ENCODE results near the gene SLC19A2. TPM values are rescaled to one million over a fixed set of nuclear protein-coding genes. Genes with fewer than 3 reads are reported as not detected.

The SLC19A2 gene
- total RNA-seq, 1 experiment from 2014 or later: 4.9 TPM

DNA sequence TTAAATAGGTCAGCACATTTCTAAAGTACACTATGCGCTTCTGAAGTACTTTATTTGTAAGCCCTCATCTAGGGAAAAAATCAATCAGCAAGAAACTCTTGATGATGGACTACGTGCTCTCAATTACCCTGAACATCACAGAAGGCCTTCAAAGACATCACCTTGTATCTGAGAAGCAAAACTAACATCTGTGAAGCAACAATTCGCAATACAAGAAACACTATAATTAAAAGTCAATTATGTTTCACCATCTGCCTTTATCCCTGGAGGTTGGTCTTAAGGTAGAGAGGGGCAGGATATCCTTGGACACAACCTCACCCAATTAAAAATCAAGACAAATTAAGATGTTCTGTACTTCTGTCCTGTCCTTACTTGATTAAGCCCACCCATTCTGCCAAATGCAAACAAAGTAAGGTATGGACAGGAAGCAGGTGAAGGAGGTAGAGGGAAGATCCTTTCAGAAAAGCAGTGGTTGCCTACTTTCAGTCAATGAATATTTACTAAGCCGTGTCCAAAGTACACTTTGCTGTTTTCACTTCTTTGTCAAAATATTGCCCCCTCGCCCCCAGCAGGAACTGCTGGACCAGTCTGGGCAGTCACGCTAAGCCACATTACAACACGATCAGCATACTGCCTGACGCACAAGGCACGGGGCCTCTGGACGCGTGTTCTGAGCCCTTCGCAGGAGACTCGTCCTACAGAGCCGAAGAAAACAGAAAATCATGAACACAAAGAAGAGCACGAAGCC lies 887 bp downstream of the SLC19A2 start:
- POLR2A ChIA-PET (ENCODE audit: unreplicated experiment): interaction anchor here (0.6 to 1.3 kb wide), 2 partner anchors 21 to 44 kb away, joined by 4 to 5 read pairs; no protein-coding TSS in a partner anchor
- H3K27me3 ChIP-seq (ENCODE audit: insufficient read depth, low read depth): no peaks in the 10 kb centered on the region
- BruUV-seq (replicated peaks): TSS peak; percentile 47
- CTCF ChIA-PET: no interaction called here
- peak overlapping the region; percentile 89 for H3K27ac ChIP-seq
- H3F3A ChIP-seq (ENCODE audit: insufficient read depth, low read depth): peaks cover 12% of the 10 kb centered on the region
- H3K79me2 ChIP-seq (ENCODE audit: low read depth): peaks cover 52% of the 10 kb centered on the region
- TF ChIP-seq, protein P1, sequence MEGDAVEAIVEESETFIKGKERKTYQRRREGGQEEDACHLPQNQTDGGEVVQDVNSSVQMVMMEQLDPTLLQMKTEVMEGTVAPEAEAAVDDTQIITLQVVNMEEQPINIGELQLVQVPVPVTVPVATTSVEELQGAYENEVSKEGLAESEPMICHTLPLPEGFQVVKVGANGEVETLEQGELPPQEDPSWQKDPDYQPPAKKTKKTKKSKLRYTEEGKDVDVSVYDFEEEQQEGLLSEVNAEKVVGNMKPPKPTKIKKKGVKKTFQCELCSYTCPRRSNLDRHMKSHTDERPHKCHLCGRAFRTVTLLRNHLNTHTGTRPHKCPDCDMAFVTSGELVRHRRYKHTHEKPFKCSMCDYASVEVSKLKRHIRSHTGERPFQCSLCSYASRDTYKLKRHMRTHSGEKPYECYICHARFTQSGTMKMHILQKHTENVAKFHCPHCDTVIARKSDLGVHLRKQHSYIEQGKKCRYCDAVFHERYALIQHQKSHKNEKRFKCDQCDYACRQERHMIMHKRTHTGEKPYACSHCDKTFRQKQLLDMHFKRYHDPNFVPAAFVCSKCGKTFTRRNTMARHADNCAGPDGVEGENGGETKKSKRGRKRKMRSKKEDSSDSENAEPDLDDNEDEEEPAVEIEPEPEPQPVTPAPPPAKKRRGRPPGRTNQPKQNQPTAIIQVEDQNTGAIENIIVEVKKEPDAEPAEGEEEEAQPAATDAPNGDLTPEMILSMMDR (conservative IDR thresholded peaks at IDR 0.05): no peak
- TF ChIP-seq EZH2 (IDR thresholded peaks at IDR 0.05; ENCODE audit: low read depth): no peak
- peak overlapping the region; percentile 85 for H3K4me3 ChIP-seq
- intact Hi-C loops (cut with micrococcal nuclease; ENCODE audit: unreplicated experiment): loop anchor here (5.0 to 10.0 kb wide), 2 partner anchors 118 to 310 kb away; partner anchors contain the start of genes BLZF1, METTL18 and NME7
- H3K4me1 ChIP-seq (replicated peaks; ENCODE audit: insufficient read depth): peaks cover 41% of the 10 kb centered on the region
- no peaks in the 10 kb centered on the region; the same call in 1 of the 2 replicates for H3K36me3 ChIP-seq (ENCODE audit: low read depth)
- H2AFZ ChIP-seq: peak overlapping the region; percentile 87
- no peaks in the 10 kb centered on the region for H4K20me1 ChIP-seq (ENCODE audit: insufficient read depth)
- no peaks in the 10 kb centered on the region for H3K9me3 ChIP-seq (ENCODE audit: insufficient read depth, low read depth)
- H3K9me2 ChIP-seq (ENCODE audit: insufficient read depth): peaks cover 5% of the 10 kb centered on the region; the same call in 1 of the 2 replicates
- peak in 1 of 2 experiments; percentile 53 for DNase-seq
- peak overlapping the region; percentile 90 for H3K4me2 ChIP-seq

GRCh38 chr1:169484101-169484500 lies 1.6 kb downstream of the SLC19A2 start:
- ChIA-PET CTCF (interaction anchor here (0.7 kb wide), 1 partner anchor 507 kb away, joined by 3 read pairs; no protein-coding TSS in a partner anchor), POLR2A (ENCODE audit: unreplicated experiment) (no interaction called here)
- H3K4me2 ChIP-seq: peak overlapping the region; percentile 90
- no peaks in the 10 kb centered on the region for H3K27me3 ChIP-seq (ENCODE audit: insufficient read depth, low read depth)
- intact Hi-C loops (cut with micrococcal nuclease; ENCODE audit: unreplicated experiment): loop anchor here (10.0 kb wide), 1 partner anchor 311 kb away; the partner anchor contains the start of gene METTL18
- DNase-seq: no peak
- H3K4me1 ChIP-seq (replicated peaks; ENCODE audit: insufficient read depth): peaks cover 49% of the 10 kb centered on the region
- peaks cover 60% of the 10 kb centered on the region for H3K79me2 ChIP-seq (ENCODE audit: low read depth)
- no peak overlapping the region for H2AFZ ChIP-seq
- no peak for TF ChIP-seq EZH2 (IDR thresholded peaks at IDR 0.05; ENCODE audit: low read depth)
- TF ChIP-seq, protein P1 (conservative IDR thresholded peaks at IDR 0.05): no peak
- peaks cover 1% of the 10 kb centered on the region; the same call in 1 of the 2 replicates for H3K9me2 ChIP-seq (ENCODE audit: insufficient read depth)
- H3K9me3 ChIP-seq (ENCODE audit: insufficient read depth, low read depth): no peaks in the 10 kb centered on the region
- H4K20me1 ChIP-seq (ENCODE audit: insufficient read depth): no peaks in the 10 kb centered on the region
- H3K36me3 ChIP-seq (ENCODE audit: low read depth): no peaks in the 10 kb centered on the region; the same call in 1 of the 2 replicates
- H3K27ac ChIP-seq: 0 out of 2 replicates have a peak overlapping the region, but pooled peaks have one; percentile 9
- peak overlapping the region; percentile 85; the same call in 1 of the 2 replicates for H3K4me3 ChIP-seq
- peaks cover 12% of the 10 kb centered on the region for H3F3A ChIP-seq (ENCODE audit: insufficient read depth, low read depth)
- no TSS peak for BruUV-seq (replicated peaks)

GRCh38 chr1:169483500-169483966 lies 2.2 kb downstream of the SLC19A2 start:
- Histone ChIP-seq H3K4me2 (peak overlapping the region; percentile 90), H3K4me1 (replicated peaks; ENCODE audit: insufficient read depth) (peaks cover 49% of the 10 kb centered on the region), H4K20me1 (ENCODE audit: insufficient read depth) (no peaks in the 10 kb centered on the region), H3K4me3 (peak overlapping the region; percentile 85; the same call in 1 of the 2 replicates), H3K9me2 (ENCODE audit: insufficient read depth) (no peaks in the 10 kb centered on the region), H3K9me3 (ENCODE audit: insufficient read depth, low read depth) (no peaks in the 10 kb centered on the region), H3K36me3 (ENCODE audit: low read depth) (no peaks in the 10 kb centered on the region; the same call in 1 of the 2 replicates), H2AFZ (no peak overlapping the region), H3K27me3 (ENCODE audit: insufficient read depth, low read depth) (no peaks in the 10 kb centered on the region), H3K27ac (no peak overlapping the region), H3F3A (ENCODE audit: insufficient read depth, low read depth) (peaks cover 12% of the 10 kb centered on the region), H3K79me2 (ENCODE audit: low read depth) (peaks cover 66% of the 10 kb centered on the region)
- BruUV-seq (replicated peaks): no TSS peak
- ChIA-PET POLR2A (ENCODE audit: unreplicated experiment) (interaction anchor here (0.6 kb wide), 2 partner anchors 65 to 929 kb away, joined by 4 to 5 read pairs; no protein-coding TSS in a partner anchor), CTCF (no interaction called here)
- TF ChIP-seq, protein P1 (conservative IDR thresholded peaks at IDR 0.05): no peak
- no peak for TF ChIP-seq EZH2 (IDR thresholded peaks at IDR 0.05; ENCODE audit: low read depth)
- DNase-seq: no peak
- intact Hi-C loops (cut with micrococcal nuclease; ENCODE audit: unreplicated experiment): loop anchor here (10.0 kb wide), 1 partner anchor 311 kb away; the partner anchor contains the start of gene METTL18

Data from PC-9 (cell line).